ENCODE measurements around the gene RFX6. TPM values are rescaled to one million over a fixed set of nuclear protein-coding genes. Genes with fewer than 3 reads are reported as not detected.

RFX6 gene
- total RNA-seq, 2 donors from 2014 or later = 0.59 to 1.6 TPM

DNA sequence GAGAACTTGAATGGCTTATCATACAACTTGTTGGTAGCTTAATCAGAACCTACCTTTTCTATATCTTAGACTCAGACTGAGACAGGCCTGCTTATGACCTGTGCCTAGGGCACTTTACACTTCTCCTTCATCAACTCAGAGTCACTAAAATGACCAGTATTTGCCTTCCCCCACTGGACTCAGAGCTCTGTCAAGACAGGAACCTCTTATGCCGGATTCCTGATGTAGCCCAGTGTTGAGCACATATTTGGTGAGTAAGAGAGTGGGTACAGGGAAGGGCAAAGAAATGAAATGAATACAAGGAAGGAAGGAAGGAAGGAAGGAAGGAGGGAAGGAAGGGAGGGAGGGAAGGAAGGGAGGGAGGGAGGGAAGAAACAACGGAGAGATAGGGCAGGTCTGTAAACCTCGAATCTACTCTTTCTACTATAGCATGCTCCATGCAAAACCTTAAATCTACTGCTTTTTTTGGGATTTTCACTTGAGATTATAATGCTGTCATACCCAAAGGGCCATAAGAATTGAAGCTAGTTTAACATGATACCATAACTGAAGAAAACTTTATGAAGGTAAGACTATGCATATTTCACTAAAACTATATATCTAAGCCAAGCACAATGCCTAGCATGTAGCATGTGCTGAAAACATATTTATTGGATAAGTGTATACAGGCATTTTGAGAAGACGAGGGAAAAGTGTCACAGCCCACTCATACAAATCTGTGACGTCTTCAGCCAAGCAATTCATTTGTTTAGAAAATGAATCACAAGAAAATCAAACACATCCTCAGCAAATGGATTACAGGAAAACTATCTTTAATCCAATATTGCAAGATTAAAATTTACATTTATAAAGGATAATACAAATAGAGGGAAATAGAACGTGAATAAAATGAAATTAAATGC is 89.9 kb downstream of the RFX6 start:
- no peak for DNase-seq
- Histone ChIP-seq H3K9me3 (no peaks in the 10 kb centered on the region), H3K36me3 (no peaks in the 10 kb centered on the region), H3K27ac (no peak overlapping the region), H3K4me3 (no peak overlapping the region), H3K4me1 (no peaks in the 10 kb centered on the region), H3K27me3 (no peaks in the 10 kb centered on the region), H3K9ac (ENCODE audit: low read depth in 2 of 2, low read length in 2 of 2) (no peak overlapping the region)
- TF ChIP-seq, protein P1, sequence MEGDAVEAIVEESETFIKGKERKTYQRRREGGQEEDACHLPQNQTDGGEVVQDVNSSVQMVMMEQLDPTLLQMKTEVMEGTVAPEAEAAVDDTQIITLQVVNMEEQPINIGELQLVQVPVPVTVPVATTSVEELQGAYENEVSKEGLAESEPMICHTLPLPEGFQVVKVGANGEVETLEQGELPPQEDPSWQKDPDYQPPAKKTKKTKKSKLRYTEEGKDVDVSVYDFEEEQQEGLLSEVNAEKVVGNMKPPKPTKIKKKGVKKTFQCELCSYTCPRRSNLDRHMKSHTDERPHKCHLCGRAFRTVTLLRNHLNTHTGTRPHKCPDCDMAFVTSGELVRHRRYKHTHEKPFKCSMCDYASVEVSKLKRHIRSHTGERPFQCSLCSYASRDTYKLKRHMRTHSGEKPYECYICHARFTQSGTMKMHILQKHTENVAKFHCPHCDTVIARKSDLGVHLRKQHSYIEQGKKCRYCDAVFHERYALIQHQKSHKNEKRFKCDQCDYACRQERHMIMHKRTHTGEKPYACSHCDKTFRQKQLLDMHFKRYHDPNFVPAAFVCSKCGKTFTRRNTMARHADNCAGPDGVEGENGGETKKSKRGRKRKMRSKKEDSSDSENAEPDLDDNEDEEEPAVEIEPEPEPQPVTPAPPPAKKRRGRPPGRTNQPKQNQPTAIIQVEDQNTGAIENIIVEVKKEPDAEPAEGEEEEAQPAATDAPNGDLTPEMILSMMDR (IDR thresholded peaks at IDR 0.05) = no peak
- intact Hi-C loops (cut with DNase I) = loop anchor here (2.0 to 10.0 kb wide), 2 partner anchors 88 to 182 kb away; no protein-coding TSS in a partner anchor

DNA sequence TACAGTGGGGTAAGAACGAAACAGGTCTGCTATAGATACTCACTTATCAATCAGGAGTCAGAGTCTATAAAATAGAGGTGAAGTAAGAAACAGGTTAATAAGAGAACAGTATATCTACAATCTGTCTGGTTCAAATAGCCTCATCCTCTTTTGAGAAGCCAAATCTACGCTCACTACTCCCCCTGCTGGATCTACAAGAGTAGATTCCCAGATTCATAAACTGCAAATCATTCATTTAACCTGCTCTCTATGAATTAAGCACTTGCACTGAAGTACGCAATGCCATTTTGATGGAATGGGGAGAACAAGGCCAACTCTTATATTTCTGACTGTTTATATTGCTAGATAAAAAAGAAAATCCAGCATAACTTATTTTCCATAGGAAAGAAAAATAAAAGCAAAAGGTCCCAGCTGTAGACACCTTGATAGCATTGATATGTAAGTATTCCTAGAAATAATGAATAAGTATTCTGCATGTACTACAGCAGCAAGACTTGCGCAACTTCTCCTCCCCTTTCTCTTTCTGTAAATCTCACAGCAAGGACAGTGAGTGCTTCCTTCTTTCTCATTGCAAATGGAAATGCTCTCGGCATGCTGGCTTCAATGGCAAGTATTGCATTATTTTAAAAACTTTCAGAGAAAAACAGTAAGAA is 92.3 kb downstream of the RFX6 start:
- Histone ChIP-seq H3K27me3 (no peaks in the 10 kb centered on the region), H3K36me3 (no peaks in the 10 kb centered on the region), H3K4me1 (no peaks in the 10 kb centered on the region), H3K4me3 (no peak overlapping the region), H3K27ac (no peak overlapping the region), H3K9ac (ENCODE audit: low read depth in 2 of 2, low read length in 2 of 2) (no peak overlapping the region), H3K9me3 (no peaks in the 10 kb centered on the region)
- intact Hi-C loops (cut with DNase I) = loop anchor here (10.0 kb wide), 1 partner anchor 185 kb away; no protein-coding TSS in a partner anchor
- TF ChIP-seq, protein P1 (IDR thresholded peaks at IDR 0.05) = peak; percentile 54
- peak; percentile 47 for DNase-seq

DNA sequence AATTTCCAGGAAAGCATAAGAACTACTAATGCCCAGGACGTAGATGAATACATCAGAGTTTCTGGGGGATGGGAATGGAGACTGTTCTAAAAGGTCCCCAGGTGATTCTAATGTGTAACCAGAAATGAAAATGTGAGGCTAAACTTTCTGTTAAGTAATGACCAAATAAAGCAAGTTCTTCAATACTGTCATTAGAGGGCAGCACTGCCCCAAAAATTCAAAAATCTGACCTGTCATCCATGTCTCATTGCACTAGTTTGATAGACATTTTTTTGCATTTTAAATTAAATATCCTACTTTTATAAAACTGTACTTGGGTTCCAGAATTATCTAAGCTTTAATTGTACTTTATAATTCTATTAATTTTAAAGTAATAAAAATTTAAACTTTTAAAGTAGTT is 94.9 kb downstream of the RFX6 start:
- TF ChIP-seq, protein P1 (IDR thresholded peaks at IDR 0.05) = peak; percentile 57
- no peaks in the 10 kb centered on the region for H3K36me3 ChIP-seq
- H3K4me1 ChIP-seq = no peaks in the 10 kb centered on the region
- no peak overlapping the region for H3K4me3 ChIP-seq
- H3K27ac ChIP-seq = no peak overlapping the region
- H3K9ac ChIP-seq (ENCODE audit: low read depth in 2 of 2, low read length in 2 of 2) = no peak overlapping the region
- no peaks in the 10 kb centered on the region for H3K9me3 ChIP-seq
- peak; percentile 56 for DNase-seq
- no peaks in the 10 kb centered on the region for H3K27me3 ChIP-seq
- intact Hi-C loops (cut with DNase I) = loop anchor here (5.0 kb wide), 2 partner anchors 215 to 345 kb away; no protein-coding TSS in a partner anchor

DNA sequence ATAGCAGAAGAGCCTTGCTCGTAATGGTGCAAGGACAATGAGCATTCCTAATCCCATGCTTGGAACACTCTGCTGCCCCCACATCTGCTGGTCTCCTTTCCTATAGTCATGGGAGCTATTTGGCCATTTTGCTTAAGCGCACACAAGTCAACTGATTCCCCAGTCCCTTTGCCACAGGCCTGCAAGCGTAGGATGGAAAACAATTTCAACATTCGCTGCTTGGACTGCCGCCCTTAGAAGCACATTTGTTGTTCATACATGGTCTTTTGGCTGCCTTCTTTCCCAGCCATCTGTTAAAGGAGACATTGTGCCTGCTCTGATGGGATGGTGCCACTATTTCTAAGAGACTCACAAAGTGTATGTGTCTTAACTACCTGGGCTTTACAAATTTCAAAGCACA is 96.9 kb downstream of the RFX6 start:
- TF ChIP-seq, protein P1 (IDR thresholded peaks at IDR 0.05) = no peak

DNA sequence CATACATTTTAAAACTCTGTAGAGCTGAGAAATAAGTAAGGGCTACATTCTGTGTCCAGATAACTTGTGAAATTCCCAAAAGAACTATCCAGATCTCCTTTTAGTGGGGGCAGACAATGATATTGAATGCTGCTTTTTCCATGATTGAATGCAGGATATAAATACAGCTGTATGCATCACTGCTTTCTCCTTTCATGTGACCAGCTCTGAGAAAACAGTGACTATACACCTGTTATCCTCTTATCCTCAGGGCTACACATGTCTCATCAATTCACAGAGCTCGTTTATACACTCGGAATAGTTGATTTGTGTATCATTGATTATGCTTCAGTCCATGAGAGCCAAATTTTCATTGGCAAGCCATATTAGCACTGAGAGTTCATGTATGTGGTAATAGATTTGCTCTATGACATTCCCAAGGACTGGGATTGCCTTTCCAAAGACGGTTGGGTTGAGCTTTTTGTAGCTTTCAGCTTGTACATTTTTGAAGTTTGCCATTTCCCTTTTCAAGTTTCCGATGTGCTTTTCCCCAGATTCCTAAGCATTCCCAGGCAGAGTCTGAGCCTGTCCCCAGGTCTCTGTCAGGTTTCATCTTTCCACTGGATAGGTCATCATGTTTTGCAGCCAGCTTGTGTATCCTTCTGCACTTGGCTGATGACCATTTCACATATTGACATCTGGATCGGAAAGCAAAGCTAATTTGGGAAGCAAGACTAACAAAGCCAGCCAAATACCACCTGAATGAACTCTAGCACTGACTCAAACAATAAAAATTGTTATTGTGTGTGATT is 97.7 kb downstream of the RFX6 start:
- H3K4me3 ChIP-seq = no peak overlapping the region
- intact Hi-C loops (cut with DNase I) = loop anchor here (5.0 kb wide), 2 partner anchors 213 to 343 kb away; no protein-coding TSS in a partner anchor
- no peak overlapping the region for H3K9ac ChIP-seq (ENCODE audit: low read depth in 2 of 2, low read length in 2 of 2)
- no peak overlapping the region for H3K27ac ChIP-seq
- H3K9me3 ChIP-seq = no peaks in the 10 kb centered on the region
- no peak for DNase-seq
- H3K36me3 ChIP-seq = no peaks in the 10 kb centered on the region
- H3K4me1 ChIP-seq = no peaks in the 10 kb centered on the region
- H3K27me3 ChIP-seq = no peaks in the 10 kb centered on the region
- TF ChIP-seq, protein P1 (IDR thresholded peaks at IDR 0.05) = no peak

More for the DNA sequence above, 96.9 kb downstream of the RFX6 start:
- Histone ChIP-seq H3K9ac (ENCODE audit: low read depth in 2 of 2, low read length in 2 of 2) (no peak overlapping the region), H3K4me1 (no peaks in the 10 kb centered on the region), H3K27me3 (no peaks in the 10 kb centered on the region), H3K36me3 (no peaks in the 10 kb centered on the region), H3K4me3 (no peak overlapping the region), H3K9me3 (no peaks in the 10 kb centered on the region), H3K27ac (no peak overlapping the region)
- no peak for DNase-seq
- intact Hi-C loops (cut with DNase I) = loop anchor here (5.0 kb wide), 2 partner anchors 213 to 343 kb away; no protein-coding TSS in a partner anchor

Measured in colonic mucosa (tissue), 4 donors.